Measurements from ENCODE around the gene OR6C70.
"Not testable (repeated sequence)": the region's sequence is repeated elsewhere in the genome, so short reads cannot be mapped to it uniquely, and the experiment has no call there.

The OR6C70 gene

DNA sequence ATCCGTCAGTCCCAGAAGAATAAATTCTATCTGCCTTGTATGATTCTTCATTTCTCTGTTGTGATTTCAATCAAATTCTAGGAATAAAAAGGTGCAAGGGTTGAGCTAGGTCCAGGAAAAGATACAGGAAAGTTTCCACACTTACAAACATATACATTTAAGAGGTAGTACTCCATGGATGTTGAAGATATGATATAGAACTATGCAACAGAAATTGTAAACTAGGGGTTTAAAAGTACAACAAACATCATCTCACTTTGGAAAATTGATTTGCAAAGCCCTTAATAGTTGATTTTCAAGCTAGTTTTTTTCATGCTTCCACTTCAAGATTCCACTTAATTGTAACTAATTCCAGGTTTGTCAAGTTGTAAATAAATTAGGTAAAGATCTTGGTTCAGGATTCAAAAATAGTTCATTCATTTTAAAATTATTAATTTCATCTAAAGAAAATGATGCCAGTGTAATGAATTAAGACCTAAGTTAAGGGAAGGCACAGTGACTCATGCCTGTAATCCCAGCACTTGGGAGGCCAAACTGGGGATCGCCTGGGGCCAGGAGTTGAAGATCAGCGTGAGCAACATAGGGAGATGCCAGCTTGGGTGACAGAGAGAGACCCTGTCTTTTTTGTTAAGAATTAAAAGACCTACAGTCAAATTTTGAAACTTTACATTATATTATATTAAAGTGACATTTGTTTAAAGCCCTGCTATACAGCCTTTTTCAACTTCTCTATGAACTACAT, at the start of gene OR6C70:
Gene OR6C70 (minus strand): TSS at position 51 of the 742 bp plus-strand sequence. CDS start 0 bp downstream, at position 51.
- no peak for DNase-seq

DNA sequence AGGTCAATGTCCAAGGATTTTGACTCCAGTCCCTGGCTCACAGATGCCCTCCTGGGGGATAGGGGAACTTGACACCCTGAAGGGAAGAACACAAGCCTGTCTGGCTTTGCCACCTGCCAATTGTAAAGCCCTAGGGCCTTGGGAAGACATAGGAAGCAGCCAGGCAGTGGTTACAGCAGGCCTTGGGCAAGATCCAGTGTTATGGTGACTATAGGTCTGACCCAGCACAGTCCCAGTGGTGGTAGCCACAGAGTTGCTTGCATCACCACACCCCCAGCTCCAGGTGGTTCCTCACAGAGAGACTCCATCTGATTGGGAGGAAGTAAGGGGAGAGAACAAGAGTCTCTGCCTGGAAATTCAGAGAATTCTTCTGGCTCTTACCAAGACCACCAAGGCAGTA, 46.5 kb upstream of the OR6C70 start:
- DNase-seq: no peak

DNA sequence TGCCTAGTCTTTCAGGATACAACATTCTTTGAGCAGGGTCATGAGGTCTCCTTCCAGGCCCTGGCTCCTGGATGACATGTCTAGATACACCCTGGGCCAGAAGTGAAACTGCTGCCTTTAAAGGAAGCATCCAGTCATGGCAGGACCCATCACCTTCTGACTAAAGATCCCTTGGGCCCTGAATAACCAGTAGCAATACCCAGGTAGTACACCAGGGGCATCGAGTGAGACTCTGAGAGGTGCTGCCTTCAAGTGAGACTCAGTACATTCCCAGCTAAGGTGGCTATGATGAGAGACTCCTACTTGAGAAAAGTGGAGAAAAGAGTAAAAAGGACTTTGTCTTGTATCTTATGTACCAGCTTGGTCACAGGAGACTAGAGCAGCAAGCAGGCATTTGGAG, 45.8 kb upstream of the OR6C70 start:
- no peak for DNase-seq

DNA sequence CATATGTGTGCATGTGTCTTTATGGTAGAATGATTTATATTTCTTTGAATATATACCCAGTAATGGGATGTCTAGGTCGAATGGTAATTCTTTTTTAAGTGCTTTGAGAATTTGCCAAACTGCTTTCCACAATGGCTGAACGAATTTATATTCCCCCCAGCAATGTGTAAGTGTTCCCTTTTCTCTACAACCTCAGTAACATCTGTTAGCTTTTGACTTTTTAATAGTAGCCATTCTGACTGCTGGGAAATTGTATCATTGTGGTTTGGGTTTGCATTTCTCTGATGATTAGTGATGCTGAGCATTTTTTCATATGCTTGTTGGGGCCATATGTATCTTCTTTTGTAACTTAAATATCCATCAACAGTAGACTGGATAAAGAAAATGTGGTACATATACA, 31.7 kb upstream of the OR6C70 start:
- no peak for DNase-seq

DNA sequence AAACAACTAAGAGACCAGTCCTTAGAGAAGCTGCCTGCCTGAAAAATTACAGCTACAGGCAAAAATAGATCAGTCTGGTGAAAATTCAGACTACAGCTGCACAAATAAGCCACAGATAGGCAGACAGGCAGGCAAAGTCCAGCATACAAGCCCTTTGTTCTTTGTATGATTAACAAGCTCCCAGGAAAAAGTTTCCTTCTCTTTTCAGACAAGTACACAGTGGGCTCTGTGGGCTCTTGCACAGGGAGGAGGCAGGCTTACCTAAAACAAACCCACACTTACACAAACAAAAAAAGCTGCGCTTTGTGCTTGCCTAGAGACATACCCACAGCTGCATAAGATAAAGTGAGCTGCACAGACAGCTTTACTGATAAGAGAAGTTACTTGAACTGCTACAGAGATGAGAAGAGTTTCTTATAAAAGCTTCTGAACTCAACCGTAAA, 29.9 kb upstream of the OR6C70 start:
- DNase-seq: no peak

DNA sequence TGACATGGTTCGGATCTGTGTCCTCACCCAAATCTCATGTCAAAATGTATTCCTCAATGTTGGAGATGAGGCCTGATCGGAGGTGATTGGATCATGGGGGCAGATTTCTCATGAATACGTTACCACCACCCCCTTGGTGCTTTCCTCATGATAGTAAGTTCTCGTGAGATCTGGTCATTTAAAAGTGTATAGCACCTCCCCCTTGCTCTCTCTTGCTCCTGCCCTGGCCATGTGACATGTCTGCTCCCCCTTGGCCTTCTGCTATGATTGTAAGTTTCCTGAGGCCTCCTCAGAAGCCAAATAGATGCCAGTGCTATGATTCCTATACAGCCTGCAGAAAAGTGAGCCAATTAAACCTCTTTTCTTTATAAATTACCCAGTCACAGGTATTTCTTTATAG, 29.3 kb upstream of the OR6C70 start:
- no peak for DNase-seq

DNA sequence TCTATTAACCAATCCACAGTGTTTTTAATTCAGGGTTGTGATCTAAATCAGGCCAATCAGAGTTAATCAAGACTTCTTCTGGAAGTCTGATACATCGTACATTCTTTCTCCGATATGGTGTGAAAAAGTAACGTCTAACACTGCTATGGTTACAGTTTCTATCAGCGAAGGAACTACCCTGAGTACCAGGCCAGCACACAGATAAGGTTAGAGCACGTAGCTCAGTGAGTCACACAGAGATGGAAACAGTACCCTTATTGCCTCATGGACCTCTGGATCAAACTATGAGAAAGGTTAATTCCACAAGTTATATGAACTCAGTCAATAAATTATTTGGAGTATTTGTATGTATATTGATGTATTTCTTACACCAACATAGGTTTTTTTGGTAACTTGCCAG, 25.6 kb upstream of the OR6C70 start:
- DNase-seq: no peak

DNA sequence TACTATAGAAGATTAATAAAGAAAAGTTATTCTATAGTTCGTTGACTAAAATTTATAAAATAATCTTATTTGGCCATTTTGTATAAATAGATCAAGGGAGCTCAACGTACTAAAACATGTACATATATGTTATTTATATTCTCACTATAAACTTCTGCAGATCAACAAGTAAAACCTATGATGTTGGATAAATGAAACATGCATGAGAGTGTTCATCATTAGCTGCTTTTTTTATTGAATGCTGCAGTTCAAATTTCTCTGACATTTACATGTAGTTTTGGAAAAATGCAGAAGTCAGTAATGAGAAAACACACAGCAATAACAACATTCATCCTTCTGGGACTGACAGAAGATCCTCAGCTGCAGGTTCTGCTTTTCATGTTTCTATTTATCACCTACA, 22.1 kb upstream of the OR6C70 start, which contains the start of gene OR6C68:
Gene OR6C68 (plus strand): TSS at position 301 of the 400 bp plus-strand sequence. CDS start 0 bp downstream, at position 301.
- no peak for DNase-seq

DNA sequence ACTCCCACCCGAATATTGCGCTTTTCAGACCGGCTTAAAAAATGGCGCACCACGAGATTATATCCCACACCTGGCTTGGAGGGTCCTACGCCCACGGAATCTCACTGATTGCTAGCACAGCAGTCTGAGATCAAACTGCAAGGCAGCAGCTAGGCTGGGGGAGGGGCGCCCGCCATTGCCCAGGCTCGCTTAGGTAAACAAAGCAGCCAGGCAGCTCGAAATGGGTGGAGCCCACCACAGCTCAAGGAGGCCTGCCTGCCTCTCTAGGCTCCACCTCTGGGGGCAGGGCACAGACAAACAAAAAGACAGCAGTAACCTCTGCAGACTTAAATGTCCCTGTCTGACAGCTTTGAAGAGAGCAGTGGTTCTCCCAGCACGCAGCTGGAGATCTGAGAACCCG, 14.3 kb upstream of the OR6C70 start:
- not testable (repeated sequence) for DNase-seq

DNA sequence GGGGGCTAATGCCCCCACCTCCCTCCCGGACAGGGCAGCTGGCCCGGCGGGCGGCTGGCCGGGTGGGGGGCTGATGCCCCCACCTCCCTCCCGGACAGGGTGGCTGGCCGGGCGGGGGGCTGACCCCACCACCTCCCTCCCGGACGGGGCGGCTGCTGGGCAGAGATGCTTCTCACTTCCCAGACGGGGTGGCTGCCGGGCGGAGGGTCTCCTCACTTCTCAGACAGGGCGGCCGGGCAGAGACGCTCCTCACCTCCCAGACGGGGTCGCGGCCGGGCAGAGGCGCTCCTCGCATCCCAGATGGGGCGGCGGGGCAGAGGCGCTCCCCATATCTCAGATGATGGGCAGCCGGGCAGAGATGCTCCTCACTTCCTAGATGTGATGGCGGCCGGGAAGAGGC, 9.2 kb upstream of the OR6C70 start:
- not testable (repeated sequence) for DNase-seq

DNA sequence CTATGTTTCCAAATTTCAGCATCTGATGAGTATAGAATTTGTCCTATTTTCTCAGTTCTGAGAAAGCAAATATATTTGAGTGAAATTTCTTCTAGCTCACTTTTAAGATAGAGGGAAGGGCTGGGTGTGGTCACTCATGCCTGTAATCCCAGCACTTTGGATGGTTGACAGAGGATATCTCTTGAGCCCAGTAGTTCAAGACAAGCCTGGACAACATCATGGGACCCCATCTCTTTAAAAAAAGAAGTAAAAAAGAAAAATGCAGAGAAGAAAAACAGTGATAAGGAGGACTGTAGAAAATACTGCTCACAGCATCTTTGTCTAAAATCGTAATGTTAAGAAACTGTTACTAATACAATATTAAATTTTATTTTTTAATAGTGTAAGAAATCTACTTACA, 2.3 kb upstream of the OR6C70 start:
- DNase-seq: no peak

DNA sequence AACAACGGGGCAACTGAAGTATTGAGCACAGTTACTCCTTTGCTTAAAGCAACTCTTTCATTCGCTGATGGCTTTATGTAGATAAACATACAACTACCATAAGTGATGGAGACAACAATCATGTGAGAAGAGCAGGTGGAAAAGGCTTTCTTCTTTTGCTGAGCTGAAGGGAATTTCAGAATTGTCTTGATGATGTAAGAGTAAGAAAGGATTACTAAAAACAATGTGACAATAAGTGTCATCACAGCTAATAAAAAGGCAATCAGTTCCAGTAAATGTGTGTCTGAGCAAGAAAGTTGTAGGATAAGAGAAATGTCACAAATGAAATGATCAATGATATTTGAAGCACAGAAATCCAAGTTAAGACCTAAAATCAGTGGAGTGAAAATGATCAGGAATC, 647 bp downstream of the OR6C70 start:
- DNase-seq: no peak

DNA sequence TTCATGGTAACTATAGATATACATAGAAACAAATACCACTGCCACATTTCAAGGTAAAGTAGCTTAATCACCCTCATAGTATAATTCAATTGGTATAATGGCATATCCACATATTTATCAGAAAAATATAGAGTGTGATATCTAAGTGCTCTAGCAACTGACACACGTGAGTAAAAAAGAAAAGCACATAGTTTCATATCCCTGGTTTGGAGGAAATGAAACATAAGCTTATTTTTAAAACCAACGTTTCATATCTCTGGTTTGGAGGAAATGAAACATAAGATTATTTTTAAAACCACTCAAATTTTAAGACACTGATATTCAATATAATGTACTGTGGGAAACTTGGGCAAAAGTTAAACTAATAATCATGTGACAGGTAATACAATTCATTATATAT, 2.1 kb downstream of the OR6C70 start:
- no peak for DNase-seq

DNA sequence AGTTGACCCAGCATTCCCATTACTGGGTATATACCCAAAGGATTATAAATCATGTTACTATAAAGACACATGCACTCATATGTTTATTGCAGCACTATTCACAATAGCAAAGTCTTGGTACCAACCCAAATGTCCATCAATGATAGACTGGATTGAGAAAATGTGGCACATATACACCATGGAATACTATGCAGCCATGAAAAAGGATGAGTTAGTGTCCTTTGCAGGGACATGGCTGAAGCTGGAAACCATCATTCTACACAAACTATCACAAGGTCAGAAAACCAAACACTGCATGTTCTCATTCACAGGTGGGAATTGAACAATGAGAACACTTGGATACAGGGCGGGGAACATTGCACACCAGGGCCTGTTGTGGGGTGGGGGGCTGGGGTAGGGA, 5.0 kb downstream of the OR6C70 start:
- not testable (repeated sequence) for DNase-seq

DNA sequence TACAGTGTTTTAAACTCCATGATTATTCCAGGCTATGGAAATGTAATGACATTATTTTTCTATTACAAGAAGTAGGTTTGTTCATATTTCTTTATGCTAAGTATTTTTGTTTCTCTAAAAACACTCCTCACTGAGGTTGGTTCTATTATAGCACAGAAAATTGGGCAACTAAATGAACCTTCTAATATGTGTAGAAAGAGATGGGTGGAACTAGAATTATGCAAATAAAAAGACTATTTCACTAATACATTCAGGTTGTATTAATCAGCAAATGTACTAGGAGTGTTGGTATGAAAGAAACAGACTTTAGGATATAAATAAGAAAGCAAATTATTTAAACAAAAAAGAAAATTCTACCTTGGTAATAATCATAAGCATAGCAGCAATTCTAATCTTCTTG, 21.1 kb downstream of the OR6C70 start:
- no peak for DNase-seq

DNA sequence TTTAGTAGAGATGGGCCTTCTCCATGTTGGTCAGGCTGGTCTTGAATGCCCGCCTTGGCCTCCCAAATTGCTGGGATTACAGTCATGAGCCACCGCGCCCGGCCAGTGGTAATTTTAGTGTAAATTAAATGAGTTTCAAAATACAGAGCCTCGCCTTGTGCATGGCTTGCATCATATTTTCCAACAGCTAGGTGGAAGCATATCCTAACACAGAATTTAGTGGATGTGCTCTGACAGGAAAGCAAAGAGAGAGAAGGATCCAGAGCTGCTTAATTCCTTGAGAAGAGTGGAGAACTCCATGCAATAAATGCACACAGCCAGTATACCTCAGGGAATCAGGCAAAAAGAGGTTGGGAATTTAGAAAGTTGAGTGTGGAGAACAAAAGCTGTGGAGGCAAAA, 23.6 kb downstream of the OR6C70 start:
- no peak for DNase-seq

DNA sequence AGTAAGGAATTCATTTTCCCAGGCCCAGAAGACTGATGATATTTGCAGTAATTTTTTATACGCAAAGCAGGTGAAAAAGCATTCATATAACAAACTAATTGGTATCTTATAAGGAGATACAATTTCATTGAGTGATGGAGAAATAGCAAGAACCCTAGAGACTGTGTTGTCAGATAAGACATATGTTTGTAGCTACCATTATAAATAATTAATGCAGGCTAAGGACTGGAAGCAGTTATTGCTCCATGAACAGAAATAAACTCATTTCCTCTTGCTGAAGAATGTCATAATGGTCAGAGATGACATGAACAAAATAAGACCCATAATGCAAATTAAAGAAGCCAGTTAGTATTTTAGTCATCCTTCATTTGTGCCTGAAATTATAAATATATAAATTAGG, 24.6 kb downstream of the OR6C70 start:
- no peak for DNase-seq

DNA sequence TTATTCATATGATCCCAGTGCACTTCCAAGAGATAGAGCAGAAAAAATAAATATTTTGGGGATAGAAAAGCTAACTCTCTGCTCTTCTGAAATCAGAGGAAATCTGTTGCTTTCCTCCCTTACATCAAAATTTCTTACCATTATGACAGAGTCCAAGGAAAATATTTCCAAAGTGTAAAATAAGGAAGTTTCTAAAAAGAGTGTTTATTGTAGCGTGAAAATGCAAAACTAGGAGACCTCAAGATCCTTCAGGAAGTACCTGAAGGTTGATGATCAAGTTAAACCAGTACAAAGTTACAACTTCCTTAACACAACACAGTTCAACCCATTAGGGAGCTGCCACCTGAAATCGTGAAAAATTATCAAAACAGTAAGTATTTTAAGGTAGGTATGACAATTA, 26.2 kb downstream of the OR6C70 start, which contains the start of gene OR6C2:
Gene OR6C2 (plus strand): TSS at position 301 of the 400 bp plus-strand sequence. CDS start 8,138 bp downstream, outside the sequence.
- DNase-seq: no peak

DNA sequence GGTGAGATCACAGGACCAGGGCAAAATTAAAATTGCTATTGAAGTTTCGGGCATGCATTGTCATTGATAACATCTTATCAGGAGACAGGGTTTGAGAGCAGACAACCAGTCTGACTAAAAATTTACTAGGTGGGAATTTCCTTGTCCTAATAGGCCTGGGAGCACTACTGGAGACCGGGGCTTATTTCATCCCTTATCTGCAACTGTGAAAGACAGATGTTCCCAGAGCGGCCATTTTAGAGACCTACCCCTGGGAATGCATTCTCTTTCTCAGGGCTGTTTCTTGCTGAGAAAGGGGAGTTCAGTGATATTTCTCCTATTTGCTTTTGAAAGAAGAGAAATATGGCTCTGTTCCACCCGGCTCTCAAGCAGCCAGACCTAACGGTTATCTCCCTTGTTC, 28.7 kb downstream of the OR6C70 start:
- not testable (repeated sequence) for DNase-seq

DNA sequence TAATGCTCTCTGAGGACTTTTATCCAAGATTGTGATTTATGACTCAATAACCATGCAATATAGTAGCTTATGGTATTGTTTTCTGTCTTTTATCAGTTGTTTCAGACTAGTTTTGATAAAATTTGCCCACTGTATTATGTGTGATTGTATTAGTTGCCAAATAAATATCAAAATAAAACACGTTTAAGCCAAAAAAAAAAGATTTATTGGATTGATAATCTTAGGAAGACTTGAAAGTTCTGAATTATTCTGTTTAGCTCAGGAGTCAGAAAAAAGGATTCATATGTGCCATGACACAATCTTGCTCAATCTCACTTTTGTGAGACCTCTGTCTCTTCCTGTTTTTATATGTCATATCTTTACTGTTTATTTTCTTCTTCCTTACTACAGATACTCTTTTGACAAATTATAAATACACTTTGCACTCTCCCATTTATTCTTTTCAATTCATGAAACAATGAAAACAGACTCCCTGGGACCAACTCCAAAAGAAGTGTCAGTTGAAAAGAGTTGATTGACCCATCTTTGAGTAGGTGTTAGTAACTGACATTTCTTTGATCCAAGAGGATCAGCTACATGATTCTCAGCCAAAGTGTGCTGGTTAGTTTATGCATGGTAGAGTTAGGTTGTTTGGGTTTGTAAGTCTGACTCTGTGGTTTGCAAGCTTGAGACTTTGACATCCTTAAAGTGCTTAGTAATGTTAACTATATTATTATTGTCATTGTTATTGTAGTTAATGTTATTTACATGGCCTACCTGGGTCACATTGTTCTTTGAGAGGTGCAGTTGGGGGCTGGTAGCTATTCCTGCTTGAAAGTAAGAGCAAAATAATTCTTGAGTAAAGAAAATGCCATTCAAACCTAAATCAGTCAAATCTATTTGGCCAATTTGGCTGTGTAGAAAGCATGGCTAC, 41.4 kb downstream of the OR6C70 start:
- no peak for DNase-seq

DNA sequence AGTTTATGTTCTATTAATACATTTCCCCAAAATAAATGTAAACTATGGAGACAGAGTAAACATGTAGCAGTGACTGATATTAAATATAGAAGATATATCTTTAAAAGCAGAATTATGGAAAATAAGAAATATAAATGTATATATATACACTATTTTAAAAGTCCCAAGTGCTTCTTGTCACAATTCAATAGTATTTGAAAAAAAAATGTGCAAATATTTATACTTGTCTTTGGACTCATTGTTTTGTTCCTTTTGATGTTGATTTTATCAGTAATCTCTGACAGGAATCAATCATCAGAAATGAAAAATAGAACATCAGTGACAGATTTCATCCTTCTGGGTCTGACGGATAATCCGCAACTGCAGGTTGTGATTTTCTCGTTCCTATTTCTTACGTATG, 44.0 kb downstream of the OR6C70 start, which contains the start of gene OR6C76:
Gene OR6C76 (plus strand): TSS at position 301 of the 400 bp plus-strand sequence. CDS start 0 bp downstream, at position 301.
- no peak for DNase-seq

DNA sequence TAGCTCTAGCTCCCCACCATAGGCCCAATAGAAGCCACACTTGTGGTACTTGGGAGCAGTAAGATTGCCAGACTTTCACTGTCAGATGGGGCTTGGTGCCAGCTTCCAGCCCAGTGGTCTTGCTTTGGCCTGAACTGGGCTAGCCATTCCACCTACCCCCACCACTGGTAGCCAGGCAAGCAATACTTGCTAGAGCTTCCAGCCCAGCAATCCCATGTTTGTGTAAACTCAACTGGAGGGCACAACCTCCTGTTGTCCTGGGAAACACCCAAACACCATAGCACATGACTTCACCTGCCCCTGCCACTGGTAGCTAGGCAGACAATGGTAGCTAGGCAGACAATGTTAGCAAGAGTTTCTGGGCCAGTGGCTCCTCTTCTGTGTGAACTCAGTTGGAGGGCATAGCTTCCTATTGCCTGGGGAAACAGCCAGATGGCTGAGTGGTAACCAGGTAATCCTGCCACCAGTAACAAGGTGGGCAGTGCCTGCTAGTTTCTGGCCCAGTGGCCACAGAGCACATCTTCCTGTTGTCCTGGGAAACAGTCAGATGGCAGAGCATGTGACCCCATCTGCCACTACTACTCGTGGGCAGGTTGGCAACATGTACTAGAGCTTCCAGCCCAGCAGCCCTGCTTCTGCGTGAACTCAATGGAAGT, 49.5 kb downstream of the OR6C70 start:
- DNase-seq: no peak
